IMR-90 (cell line): Measurements from ENCODE around the gene IRF2. TPM values are rescaled to one million over a fixed set of nuclear protein-coding genes. Genes with fewer than 3 reads are reported as not detected.

ENCODE experiments used
- ATAC-seq: fragments of 200-7000 bp; cut with Tn5 transposase; 2 replicates; pipeline ENCODE4 v1.9.1; 2020; ENCODE audit warnings: low read depth, mild to moderate bottlenecking, moderate library complexity
- BruUV-seq: library from RNA; stranded (reverse); fragments of 400-500 nt; replicated peaks from 2 replicates; lab custom pipeline; 2021; lab: Mats Ljungman, UMichigan
- CTCF ChIA-PET: fragments of 300-600 bp; formaldehyde crosslinking; extraction: SDS; loops from one replicate; lab custom pipeline; 2021; ENCODE audit warnings: antibody characterized with exemption; lab: Yijun Ruan, JAX
- POLR2A ChIA-PET: fragments of 300-600 bp; sonication (Branson Sonifier 250); formaldehyde crosslinking; loops from one replicate; lab custom pipeline; 2022; ENCODE audit warnings: antibody characterized with exemption; ENCODE audit not compliant: unreplicated experiment; lab: Charles Lee
- DNase-seq: peaks from one replicate; pipeline ENCODE4 v3.0.0; 2013
- H2AFZ ChIP-seq: replicated peaks from 2 replicates; pipeline ENCODE3; 2013; ENCODE audit warnings: low read length, mild to moderate bottlenecking; ENCODE audit not compliant: poor library complexity
- H2AK5ac ChIP-seq: 2 replicates; pipeline ENCODE4 v1.6.1; 2013; ENCODE audit warnings: low read depth, low read length, inconsistent platforms
- H2AK9ac ChIP-seq: replicated peaks from 2 replicates; pipeline ENCODE3; 2013; ENCODE audit warnings: mild to moderate bottlenecking, low read depth, low read length, moderate library complexity; ENCODE audit not compliant: poor library complexity
- H2BK120ac ChIP-seq: 2 replicates; pipeline ENCODE4 v1.6.1; 2013; ENCODE audit warnings: low read depth, low read length, inconsistent platforms
- H2BK15ac ChIP-seq: 3 replicates; pipeline ENCODE4 v1.6.1; 2013; ENCODE audit warnings: low read depth, low read length, inconsistent platforms
- H2BK20ac ChIP-seq: 2 replicates; pipeline ENCODE4 v1.6.1; 2013; ENCODE audit warnings: low read depth, mild to moderate bottlenecking, inconsistent platforms, low read length, moderate library complexity
- H2BK5ac ChIP-seq: 2 replicates; pipeline ENCODE4 v1.6.1; 2013; ENCODE audit warnings: mild to moderate bottlenecking, low read depth, low read length, inconsistent platforms; ENCODE audit not compliant: poor library complexity, severe bottlenecking
- H3K14ac ChIP-seq: replicated peaks from 2 replicates; pipeline ENCODE4 v1.6.1; 2013; ENCODE audit warnings: low read depth, low read length, inconsistent platforms
- H3K18ac ChIP-seq: 2 replicates; pipeline ENCODE4 v1.6.1; 2013; ENCODE audit warnings: low read depth, low read length, control low read depth
- H3K23ac ChIP-seq: 2 replicates; pipeline ENCODE4 v1.6.1; 2013; ENCODE audit warnings: low read depth, low read length, inconsistent platforms
- H3K27ac ChIP-seq: 2 replicates; pipeline ENCODE4 v1.5.1; 2013; ENCODE audit warnings: mild to moderate bottlenecking, control low read depth, low read length; ENCODE audit not compliant: insufficient read depth
- H3K27me3 ChIP-seq: 2 replicates; pipeline ENCODE4 v1.6.1; 2013; ENCODE audit warnings: low read length; ENCODE audit not compliant: control insufficient read depth, insufficient read depth
- H3K36me3 ChIP-seq: 2 replicates; pipeline ENCODE4 v1.6.1; 2013; ENCODE audit warnings: low read length, mixed read lengths; ENCODE audit not compliant: control insufficient read depth, insufficient read depth
- H3K4ac ChIP-seq: 2 replicates; pipeline ENCODE4 v1.6.1; 2013; ENCODE audit warnings: low read depth, low read length, inconsistent platforms
- H3K4me1 ChIP-seq: 2 replicates; pipeline ENCODE4 v1.6.1; 2013; ENCODE audit warnings: low read length, mixed read lengths; ENCODE audit not compliant: control insufficient read depth, insufficient read depth
- H3K4me2 ChIP-seq: 2 replicates; pipeline ENCODE4 v1.6.1; 2013; ENCODE audit warnings: low read depth, mild to moderate bottlenecking, control low read depth, low read length, moderate library complexity
- H3K4me3 ChIP-seq: 2 replicates; pipeline ENCODE4 v1.5.1; 2013; ENCODE audit warnings: low read depth, mild to moderate bottlenecking, control low read depth, low read length, moderate library complexity; ENCODE audit not compliant: insufficient read depth
- H3K56ac ChIP-seq: 2 replicates; pipeline ENCODE4 v1.6.1; 2013; ENCODE audit warnings: low read length, inconsistent platforms; ENCODE audit not compliant: insufficient read depth; ENCODE audit errors: extremely low read depth
- H3K79me1 ChIP-seq, 2 experiments: 2 replicates each; pipeline ENCODE4 v1.6.1; 2013; ENCODE audit warnings: low read length in 2 of 2, inconsistent platforms in 1 of 2, low read depth in 1 of 2
- H3K9ac ChIP-seq: 2 replicates; pipeline ENCODE4 v1.6.1; 2013; ENCODE audit warnings: low read depth, low read length, control low read depth
- H3K9me1 ChIP-seq: 2 replicates; pipeline ENCODE4 v1.6.1; 2013; ENCODE audit warnings: low read length, inconsistent platforms; ENCODE audit not compliant: insufficient read depth
- H3K9me3 ChIP-seq: 2 replicates; pipeline ENCODE4 v1.6.1; 2013; ENCODE audit warnings: low read length; ENCODE audit not compliant: control insufficient read depth, insufficient read depth
- H4K20me1 ChIP-seq: 2 replicates; pipeline ENCODE4 v1.6.1; 2013; ENCODE audit warnings: low read length, inconsistent platforms; ENCODE audit not compliant: insufficient read depth
- H4K5ac ChIP-seq: 2 replicates; pipeline ENCODE4 v1.6.1; 2013; ENCODE audit warnings: mild to moderate bottlenecking, low read depth, low read length, control low read depth
- H4K8ac ChIP-seq, 2 experiments: 2 replicates each; pipeline ENCODE4 v1.6.1; 2013; ENCODE audit warnings: low read depth in 2 of 2, low read length in 2 of 2, control low read depth in 1 of 2, inconsistent platforms in 1 of 2
- H4K91ac ChIP-seq: 2 replicates; pipeline ENCODE4 v1.6.1; 2013; ENCODE audit warnings: low read depth, low read length, inconsistent platforms; ENCODE audit not compliant: insufficient read depth
- BHLHE40 ChIP-seq: fragments of 150-350 bp; IDR thresholded peaks from 2 replicates; pipeline ENCODE4 v1.6.1; 2016; ENCODE audit warnings: mild to moderate bottlenecking, low read depth, low read length
- CEBPB ChIP-seq: IDR thresholded peaks from 2 replicates; pipeline ENCODE4 v1.6.1; 2012; ENCODE audit warnings: low read depth, low read length, improper control_type of control experiment
- CHD1 ChIP-seq: IDR thresholded peaks from 2 replicates; pipeline ENCODE4 v1.6.1; 2012; ENCODE audit warnings: low read depth, low read length, improper control_type of control experiment
- CTCF ChIP-seq: conservative IDR thresholded peaks from 2 replicates; pipeline ENCODE4 v1.5.1; 2012; ENCODE audit warnings: mild to moderate bottlenecking, low read depth, low read length, improper control_type of control experiment
- FOS ChIP-seq: fragments of 150-350 bp; IDR thresholded peaks from 2 replicates; pipeline ENCODE4 v1.6.1; 2016; ENCODE audit warnings: low read depth, low read length
- MAFK ChIP-seq: IDR thresholded peaks from 2 replicates; pipeline ENCODE4 v1.6.1; 2012; ENCODE audit warnings: low read depth, low read length, improper control_type of control experiment
- MAZ ChIP-seq: IDR thresholded peaks from 2 replicates; pipeline ENCODE4 v1.6.1; 2012; ENCODE audit warnings: low read depth, mild to moderate bottlenecking, low read length, improper control_type of control experiment, moderate library complexity, borderline replicate concordance
- MXI1 ChIP-seq: IDR thresholded peaks from 2 replicates; pipeline ENCODE4 v1.6.1; 2012; ENCODE audit warnings: low read depth, mild to moderate bottlenecking, low read length, moderate library complexity, borderline replicate concordance
- NFE2L2 ChIP-seq: fragments of 150-350 bp; IDR thresholded peaks from 2 replicates; pipeline ENCODE4 v1.6.1; 2016; ENCODE audit warnings: low read depth, mild to moderate bottlenecking, low read length
- POLR2A ChIP-seq: IDR thresholded peaks from 2 replicates; pipeline ENCODE4 v1.6.1; 2012; ENCODE audit warnings: mild to moderate bottlenecking, low read depth, low read length
- RAD21 ChIP-seq: IDR thresholded peaks from 2 replicates; pipeline ENCODE4 v1.6.1; 2012; ENCODE audit warnings: low read length, improper control_type of control experiment
- RCOR1 ChIP-seq: IDR thresholded peaks from 2 replicates; pipeline ENCODE4 v1.6.1; 2012; ENCODE audit warnings: mild to moderate bottlenecking, low read length, improper control_type of control experiment; ENCODE audit not compliant: insufficient replicate concordance
- RFX5 ChIP-seq: IDR thresholded peaks from 2 replicates; pipeline ENCODE4 v1.8.0; 2012; ENCODE audit warnings: low read depth, mild to moderate bottlenecking, low read length, moderate library complexity
- SMC3 ChIP-seq: fragments of 150-350 bp; IDR thresholded peaks from 2 replicates; pipeline ENCODE4 v1.6.1; 2016; ENCODE audit warnings: low read depth, mild to moderate bottlenecking, antibody characterized with exemption, low read length, moderate library complexity
- USF2 ChIP-seq: fragments of 150-350 bp; IDR thresholded peaks from 2 replicates; pipeline ENCODE4 v1.6.1; 2017; ENCODE audit warnings: mild to moderate bottlenecking, antibody characterized with exemption, low read length, low read depth
- WGBS, 2 experiments: methylation state at CpG; one replicate each; pipeline versions ENCODE4 v1.1.5 to v1.1.7; 2013; ENCODE audit warnings: missing lambda C conversion rate in 2 of 2; ENCODE audit not compliant: insufficient read length in 1 of 2; ENCODE audit errors: extremely low coverage in 2 of 2; 5-methylcytosine and 5-hydroxymethylcytosine counted together
- dilution Hi-C: fragments of 300-500 bp; cut with HindIII; formaldehyde crosslinking; loops from one replicate; pipeline ENCODE4 v1.14.3; 2018; ENCODE audit warnings: low sequenced_read_pairs; ENCODE audit not compliant: unreplicated experiment
- in situ Hi-C: fragments of 300-500 bp; cut with MboI; formaldehyde crosslinking; loops from 3 replicates; pipeline ENCODE4 v1.14.3; 2019; ENCODE audit warnings: low sequenced_read_pairs, inconsistent platforms, mixed read lengths
- intact Hi-C: fragments of 100-400 bp; cut with micrococcal nuclease; formaldehyde crosslinking; loops from 2 replicates; pipeline ENCODE4 v1.10.0; 2022
- polyA plus RNA-seq, 3 experiments: library from polyadenylated mRNA; depleted of rRNA; stranded (reverse); fragments of >200 nt; gene quantifications; 2 replicates each; pipeline ENCODE4 v1.2.3, GENCODE V29; 2012; ENCODE audit warnings: low replicate concordance in 1 of 3
- total RNA-seq: library from RNA; depleted of rRNA; stranded (reverse); fragments of >200 nt; gene quantifications from 2 replicates; pipeline ENCODE4 v1.2.3, GENCODE V29; 2012
- TF ChIP-seq, protein P1 (sequence below): fragments of 150-350 bp; IDR thresholded peaks from 2 replicates; pipeline ENCODE4 v1.6.1; 2016; ENCODE audit warnings: low read depth, mild to moderate bottlenecking, low read length, moderate library complexity, borderline replicate concordance

IRF2 gene
- total and polyA plus RNA-seq, 2 of the 4 experiments (the other 2 are of a cell fraction), result 16.5 to 21.9 TPM

DNA sequence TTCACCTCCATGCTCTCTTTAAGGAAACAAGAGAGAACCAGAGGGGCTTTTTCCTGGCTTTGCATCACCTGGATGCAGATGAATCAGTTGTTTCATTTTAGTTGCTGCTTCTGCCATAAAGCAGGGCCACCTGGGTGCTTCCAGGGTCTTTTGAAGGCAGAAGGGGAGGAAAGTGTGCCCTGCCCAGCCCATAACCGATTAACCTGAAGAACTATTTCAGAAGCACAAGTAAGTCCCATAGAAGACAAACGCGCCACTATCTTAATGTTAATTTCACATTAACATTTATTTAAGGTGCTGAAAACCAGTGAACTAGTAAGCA lies 32.1 kb downstream of the IRF2 start:
- in situ Hi-C loops, result no loop called here
- no peaks in the 10 kb centered on the region for H3K36me3 ChIP-seq
- no peaks in the 10 kb centered on the region for H3K9me3 ChIP-seq
- no peak overlapping the region for H2AFZ ChIP-seq
- H3K79me1 ChIP-seq, result peaks cover 48 to 85% of the 10 kb centered on the region in 2 experiments
- ChIA-PET POLR2A (no interaction called here), CTCF (no interaction called here)
- 0 out of 2 replicates have a peak overlapping the region, but pooled peaks have one; percentile 54 for H3K4ac ChIP-seq
- no CpG with 5 or more reads among the region's 3 CpGs for WGBS, 2 experiments
- peak overlapping the region; percentile 32; the same call in 1 of the 2 replicates for H3K14ac ChIP-seq
- H3K27me3 ChIP-seq, result no peaks in the 10 kb centered on the region
- dilution Hi-C loops, result no loop called here
- no peak overlapping the region for H2BK15ac ChIP-seq
- H4K5ac ChIP-seq, result 0 out of 2 replicates have a peak overlapping the region, but pooled peaks have one; percentile 2
- H2AK5ac ChIP-seq, result no peak overlapping the region; the same call in 1 of the 2 replicates
- no peak overlapping the region for H2BK120ac ChIP-seq
- peaks cover 24% of the 10 kb centered on the region for H3K4me1 ChIP-seq
- H2BK5ac ChIP-seq, result no peak overlapping the region
- no peak overlapping the region for H3K9ac ChIP-seq
- H2AK9ac ChIP-seq, result no peak overlapping the region
- intact Hi-C loops, result no loop called here
- H4K20me1 ChIP-seq, result peaks cover 32% of the 10 kb centered on the region
- DNase-seq, result no peak
- peak overlapping the region; percentile 64 for H3K4me2 ChIP-seq
- BruUV-seq, result no TSS peak
- no peak overlapping the region for H4K8ac ChIP-seq
- no peak overlapping the region for H2BK20ac ChIP-seq
- no peak overlapping the region for H3K27ac ChIP-seq
- H3K23ac ChIP-seq, result no peak overlapping the region
- H3K4me3 ChIP-seq, result no peak overlapping the region
- peaks cover 28% of the 10 kb centered on the region for H3K9me1 ChIP-seq
- TF ChIP-seq MAFK (no peak), MAZ (no peak), CTCF (no peak), USF2 (no peak), SMC3 (no peak), MXI1 (no peak), CEBPB (no peak), RAD21 (no peak), FOS (no peak), CHD1 (no peak), RFX5 (no peak), NFE2L2 (no peak), BHLHE40 (no peak), RCOR1 (no peak), POLR2A (no peak)
- TF ChIP-seq, protein P1, sequence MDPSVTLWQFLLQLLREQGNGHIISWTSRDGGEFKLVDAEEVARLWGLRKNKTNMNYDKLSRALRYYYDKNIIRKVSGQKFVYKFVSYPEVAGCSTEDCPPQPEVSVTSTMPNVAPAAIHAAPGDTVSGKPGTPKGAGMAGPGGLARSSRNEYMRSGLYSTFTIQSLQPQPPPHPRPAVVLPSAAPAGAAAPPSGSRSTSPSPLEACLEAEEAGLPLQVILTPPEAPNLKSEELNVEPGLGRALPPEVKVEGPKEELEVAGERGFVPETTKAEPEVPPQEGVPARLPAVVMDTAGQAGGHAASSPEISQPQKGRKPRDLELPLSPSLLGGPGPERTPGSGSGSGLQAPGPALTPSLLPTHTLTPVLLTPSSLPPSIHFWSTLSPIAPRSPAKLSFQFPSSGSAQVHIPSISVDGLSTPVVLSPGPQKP, result no peak
- H3K18ac ChIP-seq, result no peak overlapping the region
- ATAC-seq, result no peak
- no peak overlapping the region for H3K56ac ChIP-seq
- no peak overlapping the region; the same call in 1 of the 2 replicates for H4K91ac ChIP-seq
